Sigmoid colon (tissue), 7 donors: ENCODE data around the gene CRIP2. TPM values are rescaled to one million over a fixed set of nuclear protein-coding genes. Genes with fewer than 3 reads are reported as not detected.
A peak's percentile ranks its signal among the peaks of the same experiment; 100 is the strongest.

Experiments used
- DNase-seq: peaks from one replicate; pipeline ENCODE4 v3.0.0-alpha.2; 2019
- H3K27ac ChIP-seq, 4 donors: fragments of 200-600 bp; sonication (generic); one replicate each; pipeline ENCODE4 v1.5.1; 2016 to 2019; ENCODE audit warnings: mild to moderate bottlenecking in 1 of 4
- H3K27me3 ChIP-seq, 3 donors: fragments of 200-600 bp; sonication (generic); one replicate each; pipeline ENCODE4 v1.5.1; 2019; ENCODE audit warnings: mild to moderate bottlenecking in 1 of 3
- H3K36me3 ChIP-seq, 4 donors: fragments of 200-600 bp; sonication (generic); one replicate each; pipeline ENCODE4 v1.5.1; 2016 to 2019
- H3K4me1 ChIP-seq, 4 donors: fragments of 200-600 bp; sonication (generic); one replicate each; pipeline ENCODE4 v1.5.1; 2017 to 2019
- H3K4me3 ChIP-seq, 4 donors: fragments of 200-600 bp; sonication (generic); one replicate each; pipeline ENCODE4 v1.5.1; 2017 to 2019; ENCODE audit warnings: mild to moderate bottlenecking in 2 of 4, moderate library complexity in 1 of 4
- H3K9me3 ChIP-seq, 4 donors: fragments of 200-600 bp in 3 of 4; sonication (generic) in 3 of 4; one replicate each; pipeline versions ENCODE4 v1.5.1 to v1.6.1; 2013 to 2019
- EP300 ChIP-seq, 4 donors: sonication (generic); formaldehyde crosslinking; IDR thresholded peaks; one replicate each; pipeline ENCODE4 v1.6.1; 2017; ENCODE audit warnings: antibody characterized with exemption in 4 of 4
- POLR2A ChIP-seq, 2 donors: fragments of 450-650 bp; IDR thresholded peaks; one replicate each; pipeline ENCODE4 v1.6.1; 2016; ENCODE audit warnings: antibody characterized with exemption in 2 of 2, mild to moderate bottlenecking in 2 of 2, moderate library complexity in 2 of 2
- POLR2AphosphoS5 ChIP-seq, 4 donors: sonication (generic); formaldehyde crosslinking; IDR thresholded peaks; one replicate each; pipeline ENCODE4 v1.6.1; 2017; ENCODE audit warnings: antibody characterized with exemption in 4 of 4
- WGBS, 2 donors: extraction: QIAGEN DNeasy Blood & Tissue Kit; methylation state at CpG; one replicate each; pipeline ENCODE4 v1.1.7; 2013; 5-methylcytosine and 5-hydroxymethylcytosine counted together
- intact Hi-C: fragments of 100-400 bp; cut with DNase I; formaldehyde crosslinking; loops from one replicate; pipeline ENCODE4 v1.15.1; 2023
- polyA plus RNA-seq, 3 donors: library from polyadenylated mRNA; stranded (reverse); fragments of 200-250 nt; gene quantifications; one replicate each; pipeline ENCODE4 v1.2.3, GENCODE V29; 2013
- total RNA-seq, 4 donors: library from RNA; depleted of rRNA; stranded (reverse); fragments of >200 nt; gene quantifications; one replicate each; pipeline ENCODE4 v1.1.0, GENCODE V29; 2016
- TF ChIP-seq, protein P1 (sequence below), 4 experiments: fragments of 450-650 bp in 3 of 4; fragments of 200-600 bp in 1 of 4; IDR thresholded peaks; one replicate each; pipeline ENCODE4 v1.5.1; 2016 to 2019; ENCODE audit warnings: antibody characterized with exemption in 4 of 4, mild to moderate bottlenecking in 3 of 4, moderate library complexity in 2 of 4
- donor health status: healthy with polysubstance abuse.
- donor health status: Bipolar disorder and iron deficiency.
- donor health status: healthy.

The CRIP2 gene
- total and polyA plus RNA-seq, 7 donors: 13.6 to 79.5 (median 50.0) TPM

DNA sequence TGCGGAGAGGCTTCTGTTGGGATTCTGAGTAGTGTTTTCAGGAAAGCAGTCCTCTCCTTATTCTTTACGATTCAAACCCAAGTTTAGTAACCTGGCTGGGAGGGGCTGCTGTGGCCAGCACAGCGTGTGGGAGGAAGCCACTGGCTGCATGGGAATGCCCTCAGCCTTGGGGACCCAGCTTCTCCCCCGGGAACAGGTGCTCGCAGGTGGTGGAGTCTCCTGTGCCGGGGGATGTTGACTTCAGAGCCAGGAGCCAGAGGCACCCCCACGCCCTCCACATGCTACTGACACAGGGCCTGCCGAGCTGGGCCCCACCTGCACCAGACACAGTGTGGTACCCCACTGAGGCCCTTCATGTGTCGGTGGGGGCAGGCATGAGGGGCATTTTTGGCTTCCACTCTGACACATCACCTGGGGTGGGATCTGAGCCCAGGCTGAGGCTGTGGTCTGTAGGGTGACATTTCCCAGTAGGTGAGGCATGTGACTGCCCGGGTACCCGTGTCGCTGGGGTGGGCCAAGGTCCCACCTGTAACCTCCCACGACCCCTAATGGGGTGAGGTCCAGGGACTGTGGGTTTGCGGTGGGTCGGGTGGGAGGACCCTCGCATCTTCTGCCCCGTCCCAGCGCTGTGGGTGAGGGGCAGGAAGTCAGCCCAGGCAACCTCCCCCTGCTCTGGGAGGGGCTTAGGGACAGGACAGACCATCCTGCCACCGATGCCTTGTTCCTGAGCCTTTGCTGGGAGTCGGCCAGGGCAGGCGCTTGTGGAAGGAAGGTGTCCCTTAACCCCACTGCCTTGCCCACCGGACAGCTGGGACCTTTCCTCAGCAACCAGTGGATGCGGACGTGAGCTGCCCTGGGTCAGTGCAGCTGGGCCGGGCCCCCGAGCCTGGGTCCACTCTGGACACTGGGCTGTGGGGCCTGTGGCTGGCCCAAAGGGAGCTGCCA lies 28.4 kb upstream of the CRIP2 start:
- intact Hi-C loops: loop anchor here (5.0 kb wide), 1 partner anchor 81 kb away; the partner anchor contains the start of gene TMEM121
- no peak overlapping the region for H3K4me3 ChIP-seq
- peaks cover 0 to 16% (median 12%) of the 10 kb centered on the region in 4 donors for H3K4me1 ChIP-seq
- WGBS, 2 donors: 93 to 94% methylated on average over 26 of the region's 26 CpGs
- TF ChIP-seq POLR2AphosphoS5 (IDR thresholded peaks at IDR 0.05) (no peak), EP300 (IDR thresholded peaks at IDR 0.05) (no peak), POLR2A (IDR thresholded peaks at IDR 0.05) (no peak)
- TF ChIP-seq, protein P1, sequence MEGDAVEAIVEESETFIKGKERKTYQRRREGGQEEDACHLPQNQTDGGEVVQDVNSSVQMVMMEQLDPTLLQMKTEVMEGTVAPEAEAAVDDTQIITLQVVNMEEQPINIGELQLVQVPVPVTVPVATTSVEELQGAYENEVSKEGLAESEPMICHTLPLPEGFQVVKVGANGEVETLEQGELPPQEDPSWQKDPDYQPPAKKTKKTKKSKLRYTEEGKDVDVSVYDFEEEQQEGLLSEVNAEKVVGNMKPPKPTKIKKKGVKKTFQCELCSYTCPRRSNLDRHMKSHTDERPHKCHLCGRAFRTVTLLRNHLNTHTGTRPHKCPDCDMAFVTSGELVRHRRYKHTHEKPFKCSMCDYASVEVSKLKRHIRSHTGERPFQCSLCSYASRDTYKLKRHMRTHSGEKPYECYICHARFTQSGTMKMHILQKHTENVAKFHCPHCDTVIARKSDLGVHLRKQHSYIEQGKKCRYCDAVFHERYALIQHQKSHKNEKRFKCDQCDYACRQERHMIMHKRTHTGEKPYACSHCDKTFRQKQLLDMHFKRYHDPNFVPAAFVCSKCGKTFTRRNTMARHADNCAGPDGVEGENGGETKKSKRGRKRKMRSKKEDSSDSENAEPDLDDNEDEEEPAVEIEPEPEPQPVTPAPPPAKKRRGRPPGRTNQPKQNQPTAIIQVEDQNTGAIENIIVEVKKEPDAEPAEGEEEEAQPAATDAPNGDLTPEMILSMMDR (IDR thresholded peaks at IDR 0.05): no peak
- no peaks in the 10 kb centered on the region for H3K9me3 ChIP-seq
- no peak overlapping the region for H3K27ac ChIP-seq
- no peaks in the 10 kb centered on the region for H3K27me3 ChIP-seq
- no peak for DNase-seq
- H3K36me3 ChIP-seq: peaks cover 10 to 28% (median 13%) of the 10 kb centered on the region in 4 donors

DNA sequence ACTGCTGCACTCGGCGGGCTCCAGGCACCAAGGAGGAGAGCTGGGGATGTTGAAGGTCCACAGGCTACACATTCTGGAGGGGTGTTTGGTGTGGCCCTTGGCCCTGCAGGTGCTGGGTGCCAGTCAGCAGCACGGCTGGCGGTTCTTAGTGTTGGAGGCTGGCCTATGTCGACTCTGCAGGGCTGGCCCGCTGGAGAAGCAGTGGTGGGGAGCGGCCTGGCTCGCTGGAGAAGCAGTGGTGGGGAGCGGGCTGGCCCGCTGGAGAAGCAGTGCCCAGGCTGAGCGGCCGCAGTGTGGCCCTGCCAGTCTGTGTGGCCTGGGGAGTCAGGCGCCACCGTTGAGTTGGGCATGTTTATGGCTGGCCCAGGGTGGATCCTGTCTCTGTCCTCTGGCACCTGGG lies 27.6 kb upstream of the CRIP2 start:
- H3K36me3 ChIP-seq: peaks cover 13 to 35% (median 14%) of the 10 kb centered on the region in 4 donors
- WGBS, 2 donors: 80 to 85% methylated on average over 14 of the region's 14 CpGs
- no peaks in the 10 kb centered on the region for H3K27me3 ChIP-seq
- no peak for DNase-seq
- no peak overlapping the region for H3K27ac ChIP-seq
- no peaks in the 10 kb centered on the region for H3K9me3 ChIP-seq
- peaks cover 0 to 16% (median 12%) of the 10 kb centered on the region in 4 donors for H3K4me1 ChIP-seq
- H3K4me3 ChIP-seq: no peak overlapping the region
- TF ChIP-seq POLR2A (IDR thresholded peaks at IDR 0.05) (no peak), POLR2AphosphoS5 (IDR thresholded peaks at IDR 0.05) (no peak), EP300 (IDR thresholded peaks at IDR 0.05) (no peak)
- TF ChIP-seq, protein P1 (IDR thresholded peaks at IDR 0.05): no peak
- intact Hi-C loops: loop anchor here (5.0 kb wide), 1 partner anchor 80 kb away; the partner anchor contains the start of gene TMEM121

DNA sequence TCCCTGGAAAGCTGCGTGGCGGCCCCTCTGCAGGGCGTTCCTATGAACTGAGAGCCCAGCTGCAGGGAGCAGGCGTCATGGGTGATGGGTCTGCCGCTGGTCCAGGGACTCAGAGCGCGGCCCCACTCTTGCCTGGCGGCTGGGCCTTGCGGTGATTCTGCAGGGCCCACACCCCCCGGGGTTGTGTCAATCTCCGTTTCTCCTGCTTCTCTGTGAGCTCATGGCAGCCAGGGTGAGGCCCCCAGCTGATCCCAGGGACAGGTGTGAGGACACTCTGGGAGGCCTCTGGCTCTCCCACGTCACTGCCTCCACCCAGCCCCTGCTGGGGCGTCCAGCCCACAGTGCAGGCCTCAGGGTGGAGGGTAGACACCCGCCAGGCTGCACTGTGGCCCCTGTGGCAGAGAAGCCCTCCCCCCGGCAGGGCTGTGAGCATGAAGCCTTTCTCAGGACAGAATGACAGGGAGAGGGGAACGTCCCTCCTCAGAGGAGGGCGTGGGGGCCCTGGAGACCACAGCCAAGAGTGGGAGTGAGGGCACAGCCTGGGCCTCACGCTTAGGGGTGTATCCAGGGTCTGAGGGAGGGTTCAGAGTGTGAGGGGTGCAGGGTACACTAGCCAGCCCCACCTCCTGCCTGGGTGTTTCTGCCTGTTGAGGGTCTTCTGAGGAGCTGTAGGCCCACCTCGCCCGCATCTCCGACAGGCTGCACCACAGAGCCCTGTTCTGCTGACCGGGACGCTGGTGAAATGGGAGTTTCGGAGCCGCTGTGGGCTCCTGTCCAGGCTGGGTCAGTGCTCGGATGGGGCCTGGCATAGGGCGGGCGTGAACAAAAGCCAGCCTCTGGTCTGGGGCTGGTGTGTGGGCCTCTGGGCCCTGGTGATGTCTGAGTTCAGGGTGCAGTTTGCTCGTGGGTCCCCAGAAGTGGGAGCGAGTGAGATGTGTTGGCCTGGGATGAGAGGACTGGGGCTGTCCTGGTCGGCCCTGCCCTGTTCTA lies 26.7 kb upstream of the CRIP2 start:
- Histone ChIP-seq H3K4me3 (no peak overlapping the region), H3K9me3 (no peaks in the 10 kb centered on the region), H3K27me3 (no peaks in the 10 kb centered on the region), H3K36me3 (peaks cover 13 to 39% (median 18%) of the 10 kb centered on the region in 4 donors), H3K4me1 (peaks cover 0 to 16% (median 12%) of the 10 kb centered on the region in 4 donors), H3K27ac (peak overlapping the region in 1 of 4 donors; percentile 49)
- WGBS, 2 donors: 90 to 91% methylated on average over 31 of the region's 31 CpGs
- TF ChIP-seq EP300 (IDR thresholded peaks at IDR 0.05) (no peak), POLR2A (IDR thresholded peaks at IDR 0.05) (no peak)
- intact Hi-C loops: loop anchor here (1.0 to 5.0 kb wide), 2 partner anchors 43 to 79 kb away; partner anchors contain the start of genes TEDC1 and TMEM121
- no peak for DNase-seq

DNA sequence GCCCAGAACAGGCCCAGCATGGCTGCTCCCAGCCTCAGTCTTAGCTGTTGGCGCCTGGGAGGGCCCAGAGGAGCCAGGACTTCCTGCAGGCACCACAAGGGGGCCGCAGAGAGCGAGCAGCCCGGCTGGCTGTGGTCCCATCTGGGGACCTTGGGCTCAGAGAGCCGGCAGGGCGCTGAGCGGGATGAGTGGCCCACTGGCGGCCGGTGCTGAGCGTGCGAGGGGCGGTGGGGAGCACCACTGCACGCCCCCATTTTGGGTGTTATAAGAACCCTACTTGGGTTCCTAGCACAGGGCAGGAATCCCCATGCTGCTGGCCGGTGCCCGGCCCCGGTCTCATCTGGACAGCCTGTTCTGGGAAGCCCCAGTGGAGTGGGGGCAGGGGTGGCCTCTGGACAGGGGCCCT lies 25.9 kb upstream of the CRIP2 start:
- Histone ChIP-seq H3K27me3 (no peaks in the 10 kb centered on the region), H3K9me3 (no peaks in the 10 kb centered on the region), H3K4me1 (peaks cover 0 to 16% (median 12%) of the 10 kb centered on the region in 4 donors), H3K4me3 (no peak overlapping the region), H3K36me3 (peaks cover 13 to 40% (median 21%) of the 10 kb centered on the region in 4 donors), H3K27ac (peak overlapping the region in 1 of 4 donors; percentile 49)
- DNase-seq: peak; percentile 88
- whole genome bisulfite sequencing, 2 donors: 53 to 62% methylated on average over 16 of the region's 16 CpGs
- intact Hi-C loops: loop anchor here (1.0 to 5.0 kb wide), 2 partner anchors 43 to 79 kb away; partner anchors contain the start of genes TEDC1 and TMEM121
- no peak for TF ChIP-seq EP300 (IDR thresholded peaks at IDR 0.05)
- no peak for TF ChIP-seq POLR2A (IDR thresholded peaks at IDR 0.05)
- TF ChIP-seq, protein P1 (IDR thresholded peaks at IDR 0.05): peak; percentile 74 to 98 (median 82)
- TF ChIP-seq POLR2AphosphoS5 (IDR thresholded peaks at IDR 0.05): peak in 2 of 4 donors; percentile 48
